ENCODE measurements around the gene UGT1A3.

UGT1A3 gene

DNA sequence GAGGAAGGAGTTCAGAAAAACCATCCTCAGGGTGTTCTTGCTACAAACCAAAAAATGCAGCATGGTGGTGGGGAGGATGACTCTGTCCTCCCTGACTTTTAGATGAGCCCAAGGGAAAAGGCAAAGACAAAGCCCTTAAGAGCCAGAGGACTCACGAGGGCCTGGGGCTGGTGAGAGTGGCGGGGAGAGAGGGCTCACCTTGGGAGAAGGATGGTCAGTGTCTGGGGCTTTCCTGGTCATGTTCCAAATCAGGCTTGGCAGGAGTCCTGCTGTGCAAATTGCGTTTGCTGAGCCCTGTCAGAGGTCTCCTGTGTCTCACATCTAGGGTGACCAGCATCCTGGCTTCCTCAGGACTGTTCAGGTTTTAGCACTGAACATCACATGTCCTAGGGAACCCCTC, 35.9 kb downstream of the UGT1A3 start:
- Histone ChIP-seq H3K27ac (no peak overlapping the region), H3K27me3 (peaks cover 13% of the 10 kb centered on the region), H3K4me1 (ENCODE audit: control insufficient read depth in 1 of 2, insufficient read depth in 1 of 2, low read depth in 1 of 2, low read length in 1 of 2) (no peaks in the 10 kb centered on the region), H3K36me3 (no peaks in the 10 kb centered on the region), H3K9me3 (no peaks in the 10 kb centered on the region), H3K4me3 (ENCODE audit: low read depth in 1 of 2, low read length in 1 of 2) (no peak overlapping the region)
- TF ChIP-seq, protein P1, sequence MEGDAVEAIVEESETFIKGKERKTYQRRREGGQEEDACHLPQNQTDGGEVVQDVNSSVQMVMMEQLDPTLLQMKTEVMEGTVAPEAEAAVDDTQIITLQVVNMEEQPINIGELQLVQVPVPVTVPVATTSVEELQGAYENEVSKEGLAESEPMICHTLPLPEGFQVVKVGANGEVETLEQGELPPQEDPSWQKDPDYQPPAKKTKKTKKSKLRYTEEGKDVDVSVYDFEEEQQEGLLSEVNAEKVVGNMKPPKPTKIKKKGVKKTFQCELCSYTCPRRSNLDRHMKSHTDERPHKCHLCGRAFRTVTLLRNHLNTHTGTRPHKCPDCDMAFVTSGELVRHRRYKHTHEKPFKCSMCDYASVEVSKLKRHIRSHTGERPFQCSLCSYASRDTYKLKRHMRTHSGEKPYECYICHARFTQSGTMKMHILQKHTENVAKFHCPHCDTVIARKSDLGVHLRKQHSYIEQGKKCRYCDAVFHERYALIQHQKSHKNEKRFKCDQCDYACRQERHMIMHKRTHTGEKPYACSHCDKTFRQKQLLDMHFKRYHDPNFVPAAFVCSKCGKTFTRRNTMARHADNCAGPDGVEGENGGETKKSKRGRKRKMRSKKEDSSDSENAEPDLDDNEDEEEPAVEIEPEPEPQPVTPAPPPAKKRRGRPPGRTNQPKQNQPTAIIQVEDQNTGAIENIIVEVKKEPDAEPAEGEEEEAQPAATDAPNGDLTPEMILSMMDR (IDR thresholded peaks at IDR 0.05): no peak

DNA sequence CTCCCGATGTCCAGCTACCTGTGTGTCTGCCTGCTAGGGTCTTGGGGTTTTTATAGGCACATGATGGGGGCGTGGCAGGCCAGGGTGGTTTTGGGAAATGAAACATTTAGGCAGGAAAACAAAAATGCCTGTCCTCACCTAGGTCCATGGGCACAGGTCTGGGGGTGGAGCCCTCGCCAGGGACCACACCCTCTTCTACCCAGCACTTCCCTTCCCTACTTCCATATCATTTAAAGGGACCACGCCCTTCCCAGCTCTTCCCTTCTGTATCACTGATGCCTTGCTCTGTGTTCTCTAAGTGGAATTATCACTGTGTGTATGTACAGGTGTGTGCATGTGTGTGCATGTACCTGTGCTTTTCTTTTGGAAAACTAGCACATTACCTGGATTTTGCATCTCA, 37.6 kb downstream of the UGT1A3 start:
- TF ChIP-seq, protein P1 (IDR thresholded peaks at IDR 0.05): no peak
- H3K4me1 ChIP-seq (ENCODE audit: control insufficient read depth in 1 of 2, insufficient read depth in 1 of 2, low read depth in 1 of 2, low read length in 1 of 2): no peaks in the 10 kb centered on the region
- H3K36me3 ChIP-seq: no peaks in the 10 kb centered on the region
- no peak overlapping the region for H3K4me3 ChIP-seq (ENCODE audit: low read depth in 1 of 2, low read length in 1 of 2)
- no peaks in the 10 kb centered on the region for H3K9me3 ChIP-seq
- peaks cover 13% of the 10 kb centered on the region for H3K27me3 ChIP-seq
- no peak overlapping the region for H3K27ac ChIP-seq

DNA sequence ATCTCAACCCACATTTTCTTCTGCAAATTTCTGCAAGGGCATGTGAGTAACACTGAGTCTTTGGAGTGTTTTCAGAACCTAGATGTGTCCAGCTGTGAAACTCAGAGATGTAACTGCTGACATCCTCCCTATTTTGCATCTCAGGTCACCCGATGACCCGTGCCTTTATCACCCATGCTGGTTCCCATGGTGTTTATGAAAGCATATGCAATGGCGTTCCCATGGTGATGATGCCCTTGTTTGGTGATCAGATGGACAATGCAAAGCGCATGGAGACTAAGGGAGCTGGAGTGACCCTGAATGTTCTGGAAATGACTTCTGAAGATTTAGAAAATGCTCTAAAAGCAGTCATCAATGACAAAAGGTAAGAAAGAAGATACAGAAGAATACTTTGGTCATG, 39.2 kb downstream of the UGT1A3 start:
- H3K4me1 ChIP-seq (ENCODE audit: control insufficient read depth in 1 of 2, insufficient read depth in 1 of 2, low read depth in 1 of 2, low read length in 1 of 2): no peaks in the 10 kb centered on the region
- H3K9me3 ChIP-seq: no peaks in the 10 kb centered on the region
- TF ChIP-seq, protein P1 (IDR thresholded peaks at IDR 0.05): no peak
- no peaks in the 10 kb centered on the region for H3K36me3 ChIP-seq
- H3K27me3 ChIP-seq: peaks cover 13% of the 10 kb centered on the region
- H3K27ac ChIP-seq: no peak overlapping the region
- H3K4me3 ChIP-seq (ENCODE audit: low read depth in 1 of 2, low read length in 1 of 2): no peak overlapping the region

DNA sequence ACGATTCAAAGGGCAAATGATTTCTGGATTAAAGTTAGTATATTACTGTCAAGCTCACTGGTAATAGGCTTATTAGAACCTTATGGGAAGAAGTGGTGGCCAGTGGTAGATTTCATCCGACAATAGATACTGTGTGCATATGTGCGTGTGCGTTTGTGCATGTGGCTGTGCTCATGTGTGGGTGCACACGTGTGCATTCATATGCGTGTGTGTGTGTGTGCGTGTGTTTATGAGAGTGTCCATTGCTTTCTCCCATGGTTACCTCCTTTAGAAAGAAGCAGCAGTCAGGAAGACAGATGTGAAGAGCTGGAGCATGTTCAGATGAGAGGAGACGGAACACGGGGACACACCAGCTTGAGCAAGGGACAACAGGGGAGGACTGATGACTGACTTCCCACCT, 40.4 kb downstream of the UGT1A3 start:
- Histone ChIP-seq H3K27me3 (peaks cover 2% of the 10 kb centered on the region), H3K4me3 (ENCODE audit: low read depth in 1 of 2, low read length in 1 of 2) (no peak overlapping the region), H3K9me3 (no peaks in the 10 kb centered on the region), H3K36me3 (no peaks in the 10 kb centered on the region), H3K4me1 (ENCODE audit: control insufficient read depth in 1 of 2, insufficient read depth in 1 of 2, low read depth in 1 of 2, low read length in 1 of 2) (no peaks in the 10 kb centered on the region), H3K27ac (no peak overlapping the region)
- TF ChIP-seq, protein P1 (IDR thresholded peaks at IDR 0.05): no peak

DNA sequence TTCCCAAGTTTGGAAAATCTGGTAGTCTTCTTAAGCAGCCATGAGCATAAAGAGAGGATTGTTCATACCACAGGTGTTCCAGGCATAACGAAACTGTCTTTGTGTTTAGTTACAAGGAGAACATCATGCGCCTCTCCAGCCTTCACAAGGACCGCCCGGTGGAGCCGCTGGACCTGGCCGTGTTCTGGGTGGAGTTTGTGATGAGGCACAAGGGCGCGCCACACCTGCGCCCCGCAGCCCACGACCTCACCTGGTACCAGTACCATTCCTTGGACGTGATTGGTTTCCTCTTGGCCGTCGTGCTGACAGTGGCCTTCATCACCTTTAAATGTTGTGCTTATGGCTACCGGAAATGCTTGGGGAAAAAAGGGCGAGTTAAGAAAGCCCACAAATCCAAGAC, 43.3 kb downstream of the UGT1A3 start:
- TF ChIP-seq, protein P1 (IDR thresholded peaks at IDR 0.05): no peak

DNA sequence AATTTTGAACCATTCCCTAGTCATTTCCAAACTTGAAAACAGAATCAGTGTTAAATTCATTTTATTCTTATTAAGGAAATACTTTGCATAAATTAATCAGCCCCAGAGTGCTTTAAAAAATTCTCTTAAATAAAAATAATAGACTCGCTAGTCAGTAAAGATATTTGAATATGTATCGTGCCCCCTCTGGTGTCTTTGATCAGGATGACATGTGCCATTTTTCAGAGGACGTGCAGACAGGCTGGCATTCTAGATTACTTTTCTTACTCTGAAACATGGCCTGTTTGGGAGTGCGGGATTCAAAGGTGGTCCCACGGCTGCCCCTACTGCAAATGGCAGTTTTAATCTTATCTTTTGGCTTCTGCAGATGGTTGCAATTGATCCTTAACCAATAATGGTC, 43.7 kb downstream of the UGT1A3 start:
- Histone ChIP-seq H3K4me3 (ENCODE audit: low read depth in 1 of 2, low read length in 1 of 2) (no peak overlapping the region), H3K27me3 (no peaks in the 10 kb centered on the region), H3K9me3 (no peaks in the 10 kb centered on the region), H3K36me3 (no peaks in the 10 kb centered on the region), H3K27ac (no peak overlapping the region), H3K4me1 (ENCODE audit: control insufficient read depth in 1 of 2, insufficient read depth in 1 of 2, low read depth in 1 of 2, low read length in 1 of 2) (no peaks in the 10 kb centered on the region)
- TF ChIP-seq, protein P1 (IDR thresholded peaks at IDR 0.05): no peak

More for the DNA sequence above, 43.3 kb downstream of the UGT1A3 start:
- H3K36me3 ChIP-seq: no peaks in the 10 kb centered on the region
- no peaks in the 10 kb centered on the region for H3K9me3 ChIP-seq
- no peaks in the 10 kb centered on the region for H3K27me3 ChIP-seq
- no peaks in the 10 kb centered on the region for H3K4me1 ChIP-seq (ENCODE audit: control insufficient read depth in 1 of 2, insufficient read depth in 1 of 2, low read depth in 1 of 2, low read length in 1 of 2)
- no peak overlapping the region for H3K27ac ChIP-seq
- H3K4me3 ChIP-seq (ENCODE audit: low read depth in 1 of 2, low read length in 1 of 2): no peak overlapping the region

Data from neutrophil (primary cell).